ENCODE measurements around the gene ITGB5.
A peak's percentile ranks its signal among the peaks of the same experiment; 100 is the strongest.

Gene ITGB5

GRCh38 chr3:124893526-124893925 is 6.4 kb upstream of the ITGB5 start:
- DNase-seq (ENCODE audit: low read depth in 3 of 3): no peak

- DNase-seq (ENCODE audit: low read depth in 3 of 3): no peak
These were observed 3.5 kb upstream of the ITGB5 start for GRCh38 chr3:124890573-124891190.

GRCh38 chr3:124888482-124889441 is 1.6 kb upstream of the ITGB5 start:
- DNase-seq (ENCODE audit: low read depth in 3 of 3): no peak

GRCh38 chr3:124887932-124888298 is 750 bp upstream of the ITGB5 start:
- DNase-seq (ENCODE audit: low read depth in 3 of 3): no peak

- DNase-seq (ENCODE audit: low read depth in 3 of 3): peak in 1 of 3 experiments; percentile 39
These were observed 753 bp downstream of the ITGB5 start for GRCh38 chr3:124886168-124887056.

GRCh38 chr3:124885466-124886167 is 1.5 kb downstream of the ITGB5 start:
- no peak for DNase-seq (ENCODE audit: low read depth in 3 of 3)

- DNase-seq (ENCODE audit: low read depth in 3 of 3): no peak
These were observed 2.6 kb downstream of the ITGB5 start for GRCh38 chr3:124884474-124885101.

GRCh38 chr3:124883766-124884473 is 3.2 kb downstream of the ITGB5 start:
- no peak for DNase-seq (ENCODE audit: low read depth in 3 of 3)

- no peak for DNase-seq (ENCODE audit: low read depth in 3 of 3)
These were observed 4.1 kb downstream of the ITGB5 start for GRCh38 chr3:124882816-124883747.

- DNase-seq (ENCODE audit: low read depth in 3 of 3): no peak
These were observed 5.0 kb downstream of the ITGB5 start for GRCh38 chr3:124881976-124882697.

- no peak for DNase-seq (ENCODE audit: low read depth in 3 of 3)
These were observed 7.9 kb downstream of the ITGB5 start for GRCh38 chr3:124879337-124879680.

- DNase-seq (ENCODE audit: low read depth in 3 of 3): no peak
These were observed 8.4 kb downstream of the ITGB5 start for GRCh38 chr3:124878561-124879336.

GRCh38 chr3:124877674-124878073 is 9.5 kb downstream of the ITGB5 start:
- DNase-seq (ENCODE audit: low read depth in 3 of 3): no peak

GRCh38 chr3:124876401-124876878 is 10.7 kb downstream of the ITGB5 start:
- no peak for DNase-seq (ENCODE audit: low read depth in 3 of 3)

- DNase-seq (ENCODE audit: low read depth in 3 of 3): no peak
These were observed 13.9 kb downstream of the ITGB5 start for GRCh38 chr3:124873226-124873625.

GRCh38 chr3:124867511-124867910 is 19.7 kb downstream of the ITGB5 start:
- no peak for DNase-seq (ENCODE audit: low read depth in 3 of 3)

GRCh38 chr3:124862006-124862405 is 25.2 kb downstream of the ITGB5 start:
- no peak for DNase-seq (ENCODE audit: low read depth in 3 of 3)

GRCh38 chr3:124861041-124861440 is 26.1 kb downstream of the ITGB5 start:
- DNase-seq (ENCODE audit: low read depth in 3 of 3): no peak

Data from stimulated activated CD4-positive, alpha-beta T cell treated with anti-CD3 and anti-CD28 coated beads, TNF-alpha, amount 100 ng/mL, for 24 hours (primary cell).